Gastrocnemius medialis (tissue), 4 donors: Measurements from ENCODE around the gene PDE4B. TPM values are rescaled to one million over a fixed set of nuclear protein-coding genes. Genes with fewer than 3 reads are reported as not detected.

Experiments
- ATAC-seq, 2 donors: fragments of 150-250 bp; one replicate each; pipeline ENCODE4 v1.9.1; 2016
- DNase-seq, 2 donors: peaks; one replicate each; pipeline ENCODE4 v3.0.0-alpha.2; 2019
- H3K27ac ChIP-seq, 4 donors: fragments of 200-600 bp; sonication (generic); 1 replicate in 1 of 4; 2 replicates in 3 of 4; pipeline ENCODE4 v1.5.1; 2016 to 2018; ENCODE audit warnings: mild to moderate bottlenecking in 2 of 4, moderate library complexity in 1 of 4
- H3K27me3 ChIP-seq, 3 donors: fragments of 200-600 bp; sonication (generic) in 2 of 3; 1 replicate in 1 of 3; 2 replicates in 2 of 3; pipeline versions ENCODE4 v1.5.1 to v1.6.0; 2016 to 2019; ENCODE audit warnings: mild to moderate bottlenecking in 1 of 3, moderate library complexity in 1 of 3
- H3K36me3 ChIP-seq, 2 donors: fragments of 200-600 bp; sonication (generic) in 1 of 2; one replicate each; pipeline ENCODE4 v1.5.1; 2017 to 2018
- H3K4me1 ChIP-seq, 2 donors: fragments of 200-600 bp; sonication (generic) in 1 of 2; one replicate each; pipeline ENCODE4 v1.5.1; 2016 to 2017; ENCODE audit warnings: mild to moderate bottlenecking in 2 of 2
- H3K4me3 ChIP-seq, 4 donors: fragments of 200-600 bp; sonication (generic) in 3 of 4; 1 replicate in 1 of 4; 2 replicates in 3 of 4; pipeline ENCODE4 v1.5.1; 2016 to 2019; ENCODE audit warnings: mild to moderate bottlenecking in 2 of 4
- H3K9me3 ChIP-seq, 3 donors: fragments of 200-600 bp; sonication (generic) in 2 of 3; 1 replicate in 1 of 3; 2 replicates in 2 of 3; pipeline ENCODE4 v1.5.1; 2016 to 2019
- CTCF ChIP-seq, 5 experiments: fragments of 450-650 bp in 3 of 5; fragments of 200-600 bp in 2 of 5; sonication (generic) in 2 of 5; IDR thresholded peaks in 4 of 5; conservative IDR thresholded peaks in 1 of 5; 1 replicate in 4 of 5; 2 replicates in 1 of 5; pipeline ENCODE4 v1.5.1; 2016 to 2019; ENCODE audit warnings: antibody characterized with exemption in 5 of 5, mild to moderate bottlenecking in 3 of 5, moderate library complexity in 3 of 5
- POLR2A ChIP-seq, 2 donors: fragments of 450-650 bp; IDR thresholded peaks; one replicate each; pipeline ENCODE4 v1.6.1; 2017; ENCODE audit warnings: antibody characterized with exemption in 2 of 2, mild to moderate bottlenecking in 2 of 2, moderate library complexity in 2 of 2
- in situ Hi-C, 4 donors: fragments of 200-750 bp; cut with MboI; loops; one replicate each; pipeline versions ENCODE4 v1.15.0 to v1.8.0; 2017; ENCODE audit warnings: low sequenced_read_pairs in 4 of 4
- intact Hi-C: fragments of 100-400 bp; cut with DNase I; formaldehyde crosslinking; loops from one replicate; pipeline ENCODE4 v1.15.1; 2023; ENCODE audit warnings: low total_unique reads
- total RNA-seq, 4 donors: library from RNA; depleted of rRNA; stranded (reverse); fragments of >200 nt; gene quantifications; one replicate each; pipeline versions ENCODE4 v1.1.0 to v1.2.3, GENCODE V29; 2016

Gene PDE4B
- total RNA-seq, 4 donors from 2014 or later: 4.5 to 8.5 (median 7.9) TPM

GRCh38 chr1:66356605-66357004 is 563.9 kb downstream of the PDE4B start:
- Histone ChIP-seq H3K36me3 (peaks cover 0 to 6% of the 10 kb centered on the region in 2 donors), H3K4me1 (peaks cover 44 to 85% of the 10 kb centered on the region in 2 donors), H3K4me3 (no peak overlapping the region), H3K9me3 (no peaks in the 10 kb centered on the region), H3K27ac (peak overlapping the region in 2 of 4 donors; percentile 66 to 80), H3K27me3 (no peaks in the 10 kb centered on the region)
- DNase-seq (no peak), ATAC-seq (no peak)
- in situ Hi-C loops (no loop called here), intact Hi-C loops (no loop called here)
- no peak for TF ChIP-seq POLR2A (IDR thresholded peaks at IDR 0.05)
- no peak for TF ChIP-seq CTCF (IDR thresholded peaks at IDR 0.05 in 4 of 5, conservative IDR thresholded peaks at IDR 0.05 in 1 of 5)

DNA sequence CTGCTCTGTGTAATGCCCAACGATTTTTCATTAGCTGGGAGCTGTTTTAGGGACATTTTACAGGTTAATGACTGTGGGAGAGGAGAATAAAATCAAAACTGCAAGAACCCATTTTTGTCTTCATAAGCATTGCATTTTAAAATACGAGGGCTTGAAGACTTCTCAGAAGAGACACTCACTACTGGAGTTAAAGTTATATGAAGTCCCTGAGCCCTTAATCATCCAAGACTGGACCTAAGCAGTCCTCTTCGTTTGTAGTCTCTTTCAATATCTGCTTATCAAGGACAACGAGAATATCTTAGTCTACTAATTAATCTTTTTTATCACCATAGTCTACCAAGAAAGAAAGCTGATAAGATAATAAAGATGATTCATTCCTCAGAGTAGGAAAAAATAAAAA is 564.3 kb downstream of the PDE4B start:
- ATAC-seq (no peak), DNase-seq (no peak)
- Histone ChIP-seq H3K4me3 (no peak overlapping the region), H3K36me3 (peaks cover 0 to 10% of the 10 kb centered on the region in 2 donors), H3K27ac (peak overlapping the region in 2 of 4 donors; percentile 66 to 80), H3K4me1 (peaks cover 40 to 81% of the 10 kb centered on the region in 2 donors), H3K9me3 (no peaks in the 10 kb centered on the region), H3K27me3 (no peaks in the 10 kb centered on the region)
- intact Hi-C loops: no loop called here
- in situ Hi-C loops: no loop called here
- TF ChIP-seq POLR2A (IDR thresholded peaks at IDR 0.05) (no peak), CTCF (IDR thresholded peaks at IDR 0.05 in 4 of 5, conservative IDR thresholded peaks at IDR 0.05 in 1 of 5) (no peak)

GRCh38 chr1:66357478-66358197 is 564.9 kb downstream of the PDE4B start:
- in situ Hi-C loops: no loop called here
- Histone ChIP-seq H3K9me3 (no peaks in the 10 kb centered on the region), H3K4me3 (no peak overlapping the region), H3K27ac (peak overlapping the region; percentile 3 to 80 (median 54)), H3K27me3 (no peaks in the 10 kb centered on the region), H3K36me3 (peaks cover 0 to 15% of the 10 kb centered on the region in 2 donors), H3K4me1 (peaks cover 34 to 75% of the 10 kb centered on the region in 2 donors)
- DNase-seq (no peak), ATAC-seq (no peak)
- TF ChIP-seq CTCF (IDR thresholded peaks at IDR 0.05 in 4 of 5, conservative IDR thresholded peaks at IDR 0.05 in 1 of 5): no peak
- TF ChIP-seq POLR2A (IDR thresholded peaks at IDR 0.05): no peak
- intact Hi-C loops: no loop called here

DNA sequence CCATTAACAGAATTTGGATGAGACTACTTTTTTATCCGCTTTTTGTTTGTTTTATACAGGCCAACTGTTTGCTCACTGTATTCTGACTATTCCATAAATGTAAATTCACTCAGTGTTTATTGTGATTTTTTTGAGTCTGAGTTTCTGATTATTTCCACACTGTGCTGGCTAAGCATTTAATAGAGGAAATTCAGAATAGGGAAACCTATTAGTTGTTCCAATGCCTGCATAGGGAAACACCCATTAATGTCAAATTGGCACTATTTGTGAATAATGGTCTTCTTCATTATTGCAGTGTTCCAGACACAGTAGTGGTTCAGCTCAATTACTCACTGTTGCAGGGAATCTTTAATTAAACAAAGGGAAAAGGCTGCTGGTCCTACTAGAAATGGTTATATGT is 566.6 kb downstream of the PDE4B start:
- H3K9me3 ChIP-seq: no peaks in the 10 kb centered on the region
- peaks cover 0 to 31% of the 10 kb centered on the region in 2 donors for H3K36me3 ChIP-seq
- no peak for ATAC-seq
- no peaks in the 10 kb centered on the region for H3K27me3 ChIP-seq
- H3K27ac ChIP-seq: peak overlapping the region; percentile 15 to 80 (median 54)
- in situ Hi-C loops: no loop called here
- intact Hi-C loops: no loop called here
- TF ChIP-seq CTCF (IDR thresholded peaks at IDR 0.05 in 4 of 5, conservative IDR thresholded peaks at IDR 0.05 in 1 of 5): no peak
- TF ChIP-seq POLR2A (IDR thresholded peaks at IDR 0.05): no peak
- peaks cover 17 to 59% of the 10 kb centered on the region in 2 donors for H3K4me1 ChIP-seq
- no peak overlapping the region for H3K4me3 ChIP-seq
- no peak for DNase-seq
